Measurements from ENCODE around the gene DAPK2. TPM values are rescaled to one million over a fixed set of nuclear protein-coding genes. Genes with fewer than 3 reads are reported as not detected.
A peak's percentile ranks its signal among the peaks of the same experiment; 100 is the strongest.

The DAPK2 gene
- total and polyA plus RNA-seq, 2 of the 13 experiments (the other 11 are each of a cell fraction or from before 2014, with no cell fraction given), result 0.33 to 0.63 TPM

GRCh38 chr15:64045101-64045435 is 1.2 kb downstream of the DAPK2 start:
- Histone ChIP-seq H4K20me1 (ENCODE audit: insufficient read depth, low read length) (no peaks in the 10 kb centered on the region), H3K4me3 (replicated peaks in 1 of 3; ENCODE audit: insufficient read depth in 1 of 3, low read depth in 2 of 3, low read length in 3 of 3) (no peak overlapping the region), H3K4me1 (ENCODE audit: insufficient read depth, low read length) (peaks cover 25% of the 10 kb centered on the region), H3K9ac (ENCODE audit: insufficient read depth, low read depth, low read length) (no peak overlapping the region), H3K36me3 (replicated peaks in 1 of 2; ENCODE audit: control insufficient read depth in 1 of 2, insufficient read depth in 2 of 2, low read length in 2 of 2) (no peaks in the 10 kb centered on the region), H2AFZ (ENCODE audit: low read length) (no peak overlapping the region), H3K79me2 (ENCODE audit: insufficient read depth, low read length) (no peaks in the 10 kb centered on the region), H3K27ac (ENCODE audit: extremely low read length, insufficient read depth, low read length) (no peak overlapping the region), H3K27me3 (ENCODE audit: control insufficient read depth in 1 of 2, insufficient read depth in 2 of 2, low read length in 2 of 2) (peaks cover 2 to 46% of the 10 kb centered on the region in 2 experiments; a peak in 4 of 5 replicates), H3K9me3 (ENCODE audit: low read length) (no peaks in the 10 kb centered on the region), H3K4me2 (ENCODE audit: low read depth, low read length) (no peak overlapping the region)
- TF ChIP-seq ZNF616 (CRISPR knock-in tag; IDR thresholded peaks at IDR 0.05; ENCODE audit: low read depth), result no peak
- ChIA-PET CTCF (ENCODE audit: low intra/inter-chr PET ratio, low total read pairs) (no interaction called here), POLR2A (interaction anchor here (0.9 kb wide), 1 partner anchor 28 kb away, joined by 3 read pairs; no protein-coding TSS in a partner anchor)
- in situ Hi-C loops (cut with HindIII; ENCODE audit: extremely low pct_ligation_motif_present, low pct_unique_long_range_greater_than_20kb) (no loop called here), intact Hi-C loops (cut with micrococcal nuclease; ENCODE audit: unreplicated experiment) (no loop called here)
- no peak for FAIRE-seq
- BruUV-seq (replicated peaks), result no TSS peak
- DNase-seq (ENCODE audit: low spot score), result no peak
- 67% methylated on average over 3 of the region's 5 CpGs for WGBS (ENCODE audit: low lambda C conversion rate)
- no peak for ATAC-seq

DNA sequence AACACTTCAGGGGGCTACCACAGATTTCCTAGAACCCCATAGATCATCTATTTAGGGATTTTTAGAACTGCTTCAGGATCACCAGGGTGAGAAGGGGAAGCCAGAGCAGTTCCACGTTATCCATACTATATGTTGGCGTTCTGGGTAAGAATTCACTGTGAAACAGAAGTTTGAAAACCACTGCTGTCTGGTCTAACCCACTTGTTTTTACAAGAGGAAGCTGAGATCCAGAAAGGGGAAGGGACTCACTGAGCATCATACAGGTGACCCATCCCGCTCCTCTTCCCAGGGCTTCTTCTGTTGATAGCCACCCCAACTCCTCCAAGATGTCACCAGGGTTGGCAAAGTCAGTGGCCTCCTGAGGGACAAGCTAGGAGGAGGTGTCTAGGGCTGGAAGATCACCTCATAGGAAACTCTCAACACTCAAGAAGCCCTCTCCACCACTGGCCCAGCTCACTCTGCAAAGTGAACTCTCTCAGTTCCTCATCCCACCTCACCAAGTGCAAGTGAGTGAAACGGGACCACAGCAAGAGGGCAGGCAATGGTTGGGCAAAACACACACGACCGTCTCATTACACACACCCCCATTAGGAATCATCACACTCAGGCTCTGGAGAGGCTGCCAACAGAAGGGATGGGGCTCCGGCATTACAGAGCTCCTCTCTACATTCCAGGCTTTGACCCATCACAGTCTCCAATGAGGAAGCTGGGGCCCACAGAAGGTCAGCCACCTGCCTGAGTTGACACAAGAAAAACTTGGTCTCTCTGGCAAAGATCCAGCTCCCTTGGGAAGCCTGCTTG is 1.8 kb downstream of the DAPK2 start:
- WGBS (ENCODE audit: low lambda C conversion rate), result 72% methylated on average over 3 of the region's 7 CpGs

More for the DNA sequence above, 1.8 kb downstream of the DAPK2 start:
- Histone ChIP-seq H3K9me3 (ENCODE audit: low read length) (no peaks in the 10 kb centered on the region), H4K20me1 (ENCODE audit: insufficient read depth, low read length) (no peaks in the 10 kb centered on the region), H3K27me3 (ENCODE audit: control insufficient read depth in 1 of 2, insufficient read depth in 2 of 2, low read length in 2 of 2) (peaks cover 2 to 46% of the 10 kb centered on the region in 2 experiments; a peak in 4 of 5 replicates), H3K4me2 (ENCODE audit: low read depth, low read length) (no peak overlapping the region), H3K79me2 (ENCODE audit: insufficient read depth, low read length) (no peaks in the 10 kb centered on the region), H3K9ac (ENCODE audit: insufficient read depth, low read depth, low read length) (no peak overlapping the region), H3K36me3 (replicated peaks in 1 of 2; ENCODE audit: control insufficient read depth in 1 of 2, insufficient read depth in 2 of 2, low read length in 2 of 2) (no peaks in the 10 kb centered on the region), H3K4me1 (ENCODE audit: insufficient read depth, low read length) (peaks cover 21% of the 10 kb centered on the region), H3K27ac (ENCODE audit: extremely low read length, insufficient read depth, low read length) (no peak overlapping the region), H3K4me3 (replicated peaks in 1 of 3; ENCODE audit: insufficient read depth in 1 of 3, low read depth in 2 of 3, low read length in 3 of 3) (no peak overlapping the region), H2AFZ (ENCODE audit: low read length) (no peak overlapping the region)
- POLR2A ChIA-PET, result interaction anchor here (0.9 kb wide), 1 partner anchor 27 kb away, joined by 3 read pairs; no protein-coding TSS in a partner anchor
- intact Hi-C loops (cut with micrococcal nuclease; ENCODE audit: unreplicated experiment) (no loop called here), in situ Hi-C loops (cut with HindIII; ENCODE audit: extremely low pct_ligation_motif_present, low pct_unique_long_range_greater_than_20kb) (no loop called here)
- CTCF ChIA-PET (ENCODE audit: low intra/inter-chr PET ratio, low total read pairs), result no interaction called here
- ATAC-seq (no peak; the same call in 2 of the 3 replicates), DNase-seq (ENCODE audit: low spot score) (no peak), FAIRE-seq (no peak)
- no TSS peak for BruUV-seq (replicated peaks)
- TF ChIP-seq, protein P1, sequence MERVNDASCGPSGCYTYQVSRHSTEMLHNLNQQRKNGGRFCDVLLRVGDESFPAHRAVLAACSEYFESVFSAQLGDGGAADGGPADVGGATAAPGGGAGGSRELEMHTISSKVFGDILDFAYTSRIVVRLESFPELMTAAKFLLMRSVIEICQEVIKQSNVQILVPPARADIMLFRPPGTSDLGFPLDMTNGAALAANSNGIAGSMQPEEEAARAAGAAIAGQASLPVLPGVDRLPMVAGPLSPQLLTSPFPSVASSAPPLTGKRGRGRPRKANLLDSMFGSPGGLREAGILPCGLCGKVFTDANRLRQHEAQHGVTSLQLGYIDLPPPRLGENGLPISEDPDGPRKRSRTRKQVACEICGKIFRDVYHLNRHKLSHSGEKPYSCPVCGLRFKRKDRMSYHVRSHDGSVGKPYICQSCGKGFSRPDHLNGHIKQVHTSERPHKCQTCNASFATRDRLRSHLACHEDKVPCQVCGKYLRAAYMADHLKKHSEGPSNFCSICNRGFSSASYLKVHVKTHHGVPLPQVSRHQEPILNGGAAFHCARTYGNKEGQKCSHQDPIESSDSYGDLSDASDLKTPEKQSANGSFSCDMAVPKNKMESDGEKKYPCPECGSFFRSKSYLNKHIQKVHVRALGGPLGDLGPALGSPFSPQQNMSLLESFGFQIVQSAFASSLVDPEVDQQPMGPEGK (CRISPR knock-in tag; IDR thresholded peaks at IDR 0.05), result no peak
- no peak for TF ChIP-seq ZNF510 (CRISPR knock-in tag; IDR thresholded peaks at IDR 0.05; ENCODE audit: low read depth)
- TF ChIP-seq TEAD3 (CRISPR knock-in tag; optimal IDR thresholded peaks at IDR 0.05; ENCODE audit: borderline replicate concordance), result peak; percentile 41

All from HepG2 (cell line).